ENCODE results near the gene ZCCHC7. TPM values are rescaled to one million over a fixed set of nuclear protein-coding genes. Genes with fewer than 3 reads are reported as not detected.
A peak's percentile ranks its signal among the peaks of the same experiment; 100 is the strongest.

The ZCCHC7 gene
- total RNA-seq, 4 donors from 2014 or later, result 22.1 to 31.9 (median 25.6) TPM

DNA sequence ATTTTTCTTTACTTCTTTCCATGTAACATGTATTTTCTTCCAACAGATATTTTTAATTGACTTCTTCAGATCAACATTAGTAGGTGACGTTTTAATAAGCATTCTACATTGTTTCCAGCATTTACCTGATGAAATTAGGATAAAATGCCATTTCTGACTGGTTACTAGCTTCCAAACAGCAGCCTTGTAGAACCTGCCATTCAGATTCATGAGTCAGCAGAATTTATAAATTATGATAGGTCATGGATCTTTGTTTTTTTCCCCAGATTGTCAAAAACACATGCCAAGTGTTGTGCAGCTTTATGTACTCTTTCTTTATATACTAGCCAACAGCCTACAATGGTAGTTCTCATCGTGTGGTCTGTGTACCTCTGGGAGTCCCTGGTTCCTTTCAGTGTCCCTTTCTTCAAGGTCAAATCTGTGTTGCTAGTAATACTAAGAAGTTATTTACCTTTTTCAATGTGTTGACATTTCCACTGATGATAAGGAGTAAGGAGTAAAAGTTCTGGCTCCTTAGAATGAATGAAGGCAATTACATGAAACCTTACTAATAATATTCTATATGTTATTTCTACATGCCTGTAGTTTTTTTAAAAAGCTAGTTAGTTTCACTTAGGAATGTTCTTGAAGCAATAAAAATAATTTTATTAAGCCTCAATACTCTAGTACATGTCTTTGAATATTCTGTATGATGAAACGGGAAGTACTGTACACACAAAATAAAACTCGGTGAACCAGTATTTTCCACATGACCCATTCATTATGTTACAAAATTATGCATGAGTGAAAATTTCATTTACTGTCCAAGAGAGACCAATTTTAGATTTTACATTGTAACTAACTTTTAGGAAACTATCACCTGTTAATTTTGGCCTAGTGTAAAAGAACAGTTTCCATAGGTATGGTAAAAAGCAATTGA lies 135.8 kb downstream of the ZCCHC7 start:
- Histone ChIP-seq H3K9me3 (no peaks in the 10 kb centered on the region), H3K4me1 (peaks cover 4 to 5% of the 10 kb centered on the region in 2 donors)

DNA sequence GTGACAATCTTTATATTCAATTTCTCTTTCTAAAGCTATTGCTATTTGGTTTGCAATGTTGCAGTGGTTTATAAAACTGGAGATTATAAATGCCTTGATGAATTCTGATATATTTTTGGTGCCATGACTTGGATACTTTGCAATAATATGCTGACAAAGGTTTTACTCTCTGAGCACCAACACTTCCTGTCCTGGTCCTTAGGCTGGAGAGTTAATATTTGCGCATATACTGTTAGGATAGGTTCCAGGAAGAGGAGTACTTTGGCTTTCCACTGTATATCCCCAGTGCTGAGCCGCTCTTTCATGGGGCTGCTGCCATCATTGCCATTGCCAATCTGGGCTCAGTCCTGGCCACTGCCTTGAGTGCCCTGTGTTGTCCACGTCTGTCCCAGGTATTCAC lies 139.6 kb downstream of the ZCCHC7 start:
- no peak overlapping the region for H3K27ac ChIP-seq
- intact Hi-C loops (cut with DNase I), result no loop called here
- H3K4me3 ChIP-seq (replicated peaks in 1 of 3), result no peak overlapping the region
- 86 to 92% methylated on average over 3 of the region's 3 CpGs for WGBS, 2 donors
- peaks cover 4 to 5% of the 10 kb centered on the region in 2 donors for H3K4me1 ChIP-seq
- no peaks in the 10 kb centered on the region for H3K9me3 ChIP-seq
- TF ChIP-seq POLR2A (IDR thresholded peaks at IDR 0.05), result no peak
- TF ChIP-seq, protein P1, sequence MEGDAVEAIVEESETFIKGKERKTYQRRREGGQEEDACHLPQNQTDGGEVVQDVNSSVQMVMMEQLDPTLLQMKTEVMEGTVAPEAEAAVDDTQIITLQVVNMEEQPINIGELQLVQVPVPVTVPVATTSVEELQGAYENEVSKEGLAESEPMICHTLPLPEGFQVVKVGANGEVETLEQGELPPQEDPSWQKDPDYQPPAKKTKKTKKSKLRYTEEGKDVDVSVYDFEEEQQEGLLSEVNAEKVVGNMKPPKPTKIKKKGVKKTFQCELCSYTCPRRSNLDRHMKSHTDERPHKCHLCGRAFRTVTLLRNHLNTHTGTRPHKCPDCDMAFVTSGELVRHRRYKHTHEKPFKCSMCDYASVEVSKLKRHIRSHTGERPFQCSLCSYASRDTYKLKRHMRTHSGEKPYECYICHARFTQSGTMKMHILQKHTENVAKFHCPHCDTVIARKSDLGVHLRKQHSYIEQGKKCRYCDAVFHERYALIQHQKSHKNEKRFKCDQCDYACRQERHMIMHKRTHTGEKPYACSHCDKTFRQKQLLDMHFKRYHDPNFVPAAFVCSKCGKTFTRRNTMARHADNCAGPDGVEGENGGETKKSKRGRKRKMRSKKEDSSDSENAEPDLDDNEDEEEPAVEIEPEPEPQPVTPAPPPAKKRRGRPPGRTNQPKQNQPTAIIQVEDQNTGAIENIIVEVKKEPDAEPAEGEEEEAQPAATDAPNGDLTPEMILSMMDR (IDR thresholded peaks at IDR 0.05), result no peak
- H3K36me3 ChIP-seq, result no peaks in the 10 kb centered on the region
- DNase-seq, result no peak
- H3K27me3 ChIP-seq, result no peaks in the 10 kb centered on the region

More for the DNA sequence above, 135.8 kb downstream of the ZCCHC7 start:
- H3K4me3 ChIP-seq (replicated peaks in 1 of 3), result no peak overlapping the region
- no peak overlapping the region for H3K27ac ChIP-seq
- TF ChIP-seq POLR2A (IDR thresholded peaks at IDR 0.05), result no peak
- TF ChIP-seq, protein P1 (IDR thresholded peaks at IDR 0.05), result no peak
- WGBS, 2 donors, result 72 to 81% methylated on average over 4 of the region's 4 CpGs
- no peaks in the 10 kb centered on the region for H3K36me3 ChIP-seq
- DNase-seq, result no peak
- no peaks in the 10 kb centered on the region for H3K27me3 ChIP-seq
- intact Hi-C loops (cut with DNase I), result no loop called here

DNA sequence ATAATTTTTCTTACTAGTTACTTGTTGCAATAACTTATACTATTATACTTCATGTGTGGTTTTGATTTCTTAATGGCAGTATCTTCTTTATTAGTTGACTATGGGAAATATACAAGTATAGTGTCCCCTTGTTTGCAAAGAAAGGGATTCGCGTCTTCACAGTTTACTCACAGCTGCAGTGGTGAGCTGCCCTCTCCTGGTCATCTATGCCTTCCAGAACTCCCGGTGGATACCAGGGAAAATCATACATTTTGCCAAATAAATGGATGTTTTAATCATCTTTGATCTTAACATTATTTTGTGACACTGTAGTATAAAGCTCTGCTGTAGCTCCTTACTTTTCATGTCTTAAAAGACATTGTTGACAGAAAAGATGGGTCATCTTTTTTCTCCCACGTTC lies 142.0 kb downstream of the ZCCHC7 start:
- intact Hi-C loops (cut with DNase I), result no loop called here

DNA sequence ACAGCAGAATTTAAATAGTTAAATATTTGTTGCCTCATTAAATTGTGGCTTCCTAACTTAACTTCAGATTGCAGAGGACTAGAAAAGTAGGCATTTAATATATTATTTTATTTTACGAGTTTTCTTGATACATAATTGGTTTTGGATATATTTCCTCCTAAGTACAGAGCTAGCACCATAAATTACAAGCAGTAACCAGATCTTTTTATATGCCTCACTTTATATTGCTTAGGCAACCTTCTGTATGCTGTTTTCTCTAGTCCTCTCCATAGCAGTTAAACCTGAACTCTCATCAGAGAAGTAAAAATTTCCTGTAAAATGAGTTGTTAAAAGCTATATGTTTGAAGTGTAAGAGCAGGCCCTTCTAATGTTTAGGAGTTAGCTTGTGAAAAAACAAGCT lies 144.2 kb downstream of the ZCCHC7 start:
- H3K27me3 ChIP-seq, result no peaks in the 10 kb centered on the region
- H3K9me3 ChIP-seq, result no peaks in the 10 kb centered on the region
- TF ChIP-seq POLR2A (IDR thresholded peaks at IDR 0.05), result no peak
- TF ChIP-seq, protein P1 (IDR thresholded peaks at IDR 0.05), result no peak
- H3K27ac ChIP-seq, result no peak overlapping the region
- H3K4me1 ChIP-seq, result no peaks in the 10 kb centered on the region
- intact Hi-C loops (cut with DNase I), result no loop called here
- no peak overlapping the region for H3K4me3 ChIP-seq (replicated peaks in 1 of 3)
- 89 to 91% methylated on average over 1 of the region's 1 CpG for WGBS, 2 donors
- no peaks in the 10 kb centered on the region for H3K36me3 ChIP-seq
- DNase-seq, result no peak

More for the DNA sequence above, 142.0 kb downstream of the ZCCHC7 start:
- H3K36me3 ChIP-seq, result no peaks in the 10 kb centered on the region
- no peak overlapping the region for H3K27ac ChIP-seq
- peak in 1 of 2 donors; percentile 25 for DNase-seq
- H3K4me3 ChIP-seq (replicated peaks in 1 of 3), result no peak overlapping the region
- WGBS, 2 donors, result 71 to 73% methylated on average over 4 of the region's 4 CpGs
- TF ChIP-seq POLR2A (IDR thresholded peaks at IDR 0.05), result no peak
- TF ChIP-seq, protein P1 (IDR thresholded peaks at IDR 0.05), result peak in 3 of 6 experiments; percentile 47 to 50 (median 49)
- H3K4me1 ChIP-seq, result no peaks in the 10 kb centered on the region
- H3K9me3 ChIP-seq, result no peaks in the 10 kb centered on the region
- H3K27me3 ChIP-seq, result no peaks in the 10 kb centered on the region

DNA sequence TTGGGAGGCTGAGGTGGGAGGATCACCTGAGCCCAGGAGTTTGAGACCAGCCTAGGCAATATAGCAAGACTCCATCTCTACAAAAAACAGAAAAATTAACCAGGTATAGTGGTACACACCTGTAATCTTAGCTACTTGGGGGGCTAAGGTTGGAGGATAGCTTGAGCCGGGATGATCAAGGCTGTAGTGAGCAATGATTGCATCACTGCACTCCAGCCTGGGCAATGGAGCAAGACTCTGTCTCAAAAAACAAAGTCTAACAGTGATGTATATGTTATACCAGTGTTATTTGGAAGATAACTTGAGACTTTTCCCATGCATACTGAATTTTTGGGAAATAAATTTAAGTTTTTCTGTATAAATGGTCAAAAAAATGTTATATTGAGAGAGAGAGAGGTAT lies 146.3 kb downstream of the ZCCHC7 start:
- Histone ChIP-seq H3K36me3 (no peaks in the 10 kb centered on the region), H3K9me3 (no peaks in the 10 kb centered on the region), H3K4me3 (replicated peaks in 1 of 3) (no peak overlapping the region), H3K27me3 (no peaks in the 10 kb centered on the region), H3K4me1 (no peaks in the 10 kb centered on the region), H3K27ac (no peak overlapping the region)
- no peak for TF ChIP-seq POLR2A (IDR thresholded peaks at IDR 0.05)
- WGBS, 2 donors, result 83 to 92% methylated on average over 1 of the region's 1 CpG
- no peak for DNase-seq
- intact Hi-C loops (cut with DNase I), result no loop called here

Data from thyroid gland (tissue), 4 donors.